Measurements from ENCODE around the gene ITPR1. TPM values are rescaled to one million over a fixed set of nuclear protein-coding genes. Genes with fewer than 3 reads are reported as not detected.

The ITPR1 gene
- total and polyA plus RNA-seq, 10 of the 15 experiments (the other 5 are each of a cell fraction or from before 2014, with no cell fraction given): 12.2 to 239 (median 28.4) TPM

GRCh38 chr3:4834403-4834866 is 341.3 kb downstream of the ITPR1 start (continued):
- TF ChIP-seq MLLT1 (IDR thresholded peaks at IDR 0.05) (peak; percentile 70; the same call in 1 of the 2 replicates), YBX1 (IDR thresholded peaks at IDR 0.05) (no peak), DPF2 (IDR thresholded peaks at IDR 0.05) (peak; percentile 94), IKZF2 (IDR thresholded peaks at IDR 0.05) (peak; percentile 93 to 95), ZNF687 (IDR thresholded peaks at IDR 0.05) (peak; percentile 98), ATF2 (IDR thresholded peaks at IDR 0.05; ENCODE audit: low read length) (peak; percentile 95), PRDM15 (CRISPR knock-in tag; IDR thresholded peaks at IDR 0.05) (no peak), EED (IDR thresholded peaks at IDR 0.05; ENCODE audit: low read depth) (peak; percentile 96), POLR2AphosphoS5 (IDR thresholded peaks at IDR 0.05; ENCODE audit: low read length) (peak; percentile 54), TAF1 (IDR thresholded peaks at IDR 0.05; ENCODE audit: borderline replicate concordance, low read depth, low read length) (peak; percentile 48; the same call in 1 of the 2 replicates), NR2C1 (IDR thresholded peaks at IDR 0.05) (no peak), SRF (IDR thresholded peaks at IDR 0.05; ENCODE audit: low read depth in 2 of 2, low read length in 2 of 2) (no peak), RUNX3 (IDR thresholded peaks at IDR 0.05; ENCODE audit: low read length) (peak; percentile 98), MAX (IDR thresholded peaks at IDR 0.05; ENCODE audit: low read depth, low read length) (peak; percentile 94; the same call in 1 of the 2 replicates), ZBTB40 (IDR thresholded peaks at IDR 0.05; ENCODE audit: borderline replicate concordance) (no peak)

Measured in GM12878 (cell line).